ENCODE results near the gene DACH1.

- TF ChIP-seq CTCF (conservative IDR thresholded peaks at IDR 0.05; ENCODE audit: low read depth, low read length) (no peak), EZH2 (IDR thresholded peaks at IDR 0.05; ENCODE audit: low read length, unreplicated experiment) (no peak)
Measured at GRCh38 chr13:71789037-71789436, 78.0 kb downstream of the DACH1 start.

All from PC-3 (cell line).